IMR-90 (cell line): Measurements from ENCODE around the gene RALGPS1. TPM values are rescaled to one million over a fixed set of nuclear protein-coding genes. Genes with fewer than 3 reads are reported as not detected.

Source experiments
- ATAC-seq: fragments of 200-7000 bp; cut with Tn5 transposase; 2 replicates; pipeline ENCODE4 v1.9.1; 2020; ENCODE audit warnings: low read depth, mild to moderate bottlenecking, moderate library complexity
- BruUV-seq: library from RNA; stranded (reverse); fragments of 400-500 nt; replicated peaks from 2 replicates; lab custom pipeline; 2021; lab: Mats Ljungman, UMichigan
- CTCF ChIA-PET: fragments of 300-600 bp; formaldehyde crosslinking; extraction: SDS; loops from one replicate; lab custom pipeline; 2021; ENCODE audit warnings: antibody characterized with exemption; lab: Yijun Ruan, JAX
- POLR2A ChIA-PET: fragments of 300-600 bp; sonication (Branson Sonifier 250); formaldehyde crosslinking; loops from one replicate; lab custom pipeline; 2022; ENCODE audit warnings: antibody characterized with exemption; ENCODE audit not compliant: unreplicated experiment; lab: Charles Lee
- DNase-seq: peaks from one replicate; pipeline ENCODE4 v3.0.0; 2013
- H2AFZ ChIP-seq: replicated peaks from 2 replicates; pipeline ENCODE3; 2013; ENCODE audit warnings: low read length, mild to moderate bottlenecking; ENCODE audit not compliant: poor library complexity
- H2AK5ac ChIP-seq: 2 replicates; pipeline ENCODE4 v1.6.1; 2013; ENCODE audit warnings: low read depth, low read length, inconsistent platforms
- H2AK9ac ChIP-seq: replicated peaks from 2 replicates; pipeline ENCODE3; 2013; ENCODE audit warnings: mild to moderate bottlenecking, low read depth, low read length, moderate library complexity; ENCODE audit not compliant: poor library complexity
- H2BK120ac ChIP-seq: 2 replicates; pipeline ENCODE4 v1.6.1; 2013; ENCODE audit warnings: low read depth, low read length, inconsistent platforms
- H2BK15ac ChIP-seq: 3 replicates; pipeline ENCODE4 v1.6.1; 2013; ENCODE audit warnings: low read depth, low read length, inconsistent platforms
- H2BK20ac ChIP-seq: 2 replicates; pipeline ENCODE4 v1.6.1; 2013; ENCODE audit warnings: low read depth, mild to moderate bottlenecking, inconsistent platforms, low read length, moderate library complexity
- H2BK5ac ChIP-seq: 2 replicates; pipeline ENCODE4 v1.6.1; 2013; ENCODE audit warnings: mild to moderate bottlenecking, low read depth, low read length, inconsistent platforms; ENCODE audit not compliant: poor library complexity, severe bottlenecking
- H3K14ac ChIP-seq: replicated peaks from 2 replicates; pipeline ENCODE4 v1.6.1; 2013; ENCODE audit warnings: low read depth, low read length, inconsistent platforms
- H3K18ac ChIP-seq: 2 replicates; pipeline ENCODE4 v1.6.1; 2013; ENCODE audit warnings: low read depth, low read length, control low read depth
- H3K23ac ChIP-seq: 2 replicates; pipeline ENCODE4 v1.6.1; 2013; ENCODE audit warnings: low read depth, low read length, inconsistent platforms
- H3K27ac ChIP-seq: 2 replicates; pipeline ENCODE4 v1.5.1; 2013; ENCODE audit warnings: mild to moderate bottlenecking, control low read depth, low read length; ENCODE audit not compliant: insufficient read depth
- H3K27me3 ChIP-seq: 2 replicates; pipeline ENCODE4 v1.6.1; 2013; ENCODE audit warnings: low read length; ENCODE audit not compliant: control insufficient read depth, insufficient read depth
- H3K36me3 ChIP-seq: 2 replicates; pipeline ENCODE4 v1.6.1; 2013; ENCODE audit warnings: low read length, mixed read lengths; ENCODE audit not compliant: control insufficient read depth, insufficient read depth
- H3K4ac ChIP-seq: 2 replicates; pipeline ENCODE4 v1.6.1; 2013; ENCODE audit warnings: low read depth, low read length, inconsistent platforms
- H3K4me1 ChIP-seq: 2 replicates; pipeline ENCODE4 v1.6.1; 2013; ENCODE audit warnings: low read length, mixed read lengths; ENCODE audit not compliant: control insufficient read depth, insufficient read depth
- H3K4me2 ChIP-seq: 2 replicates; pipeline ENCODE4 v1.6.1; 2013; ENCODE audit warnings: low read depth, mild to moderate bottlenecking, control low read depth, low read length, moderate library complexity
- H3K4me3 ChIP-seq: 2 replicates; pipeline ENCODE4 v1.5.1; 2013; ENCODE audit warnings: low read depth, mild to moderate bottlenecking, control low read depth, low read length, moderate library complexity; ENCODE audit not compliant: insufficient read depth
- H3K56ac ChIP-seq: 2 replicates; pipeline ENCODE4 v1.6.1; 2013; ENCODE audit warnings: low read length, inconsistent platforms; ENCODE audit not compliant: insufficient read depth; ENCODE audit errors: extremely low read depth
- H3K79me1 ChIP-seq, 2 experiments: 2 replicates each; pipeline ENCODE4 v1.6.1; 2013; ENCODE audit warnings: low read length in 2 of 2, inconsistent platforms in 1 of 2, low read depth in 1 of 2
- H3K9ac ChIP-seq: 2 replicates; pipeline ENCODE4 v1.6.1; 2013; ENCODE audit warnings: low read depth, low read length, control low read depth
- H3K9me1 ChIP-seq: 2 replicates; pipeline ENCODE4 v1.6.1; 2013; ENCODE audit warnings: low read length, inconsistent platforms; ENCODE audit not compliant: insufficient read depth
- H3K9me3 ChIP-seq: 2 replicates; pipeline ENCODE4 v1.6.1; 2013; ENCODE audit warnings: low read length; ENCODE audit not compliant: control insufficient read depth, insufficient read depth
- H4K20me1 ChIP-seq: 2 replicates; pipeline ENCODE4 v1.6.1; 2013; ENCODE audit warnings: low read length, inconsistent platforms; ENCODE audit not compliant: insufficient read depth
- H4K5ac ChIP-seq: 2 replicates; pipeline ENCODE4 v1.6.1; 2013; ENCODE audit warnings: mild to moderate bottlenecking, low read depth, low read length, control low read depth
- H4K8ac ChIP-seq, 2 experiments: 2 replicates each; pipeline ENCODE4 v1.6.1; 2013; ENCODE audit warnings: low read depth in 2 of 2, low read length in 2 of 2, control low read depth in 1 of 2, inconsistent platforms in 1 of 2
- H4K91ac ChIP-seq: 2 replicates; pipeline ENCODE4 v1.6.1; 2013; ENCODE audit warnings: low read depth, low read length, inconsistent platforms; ENCODE audit not compliant: insufficient read depth
- BHLHE40 ChIP-seq: fragments of 150-350 bp; IDR thresholded peaks from 2 replicates; pipeline ENCODE4 v1.6.1; 2016; ENCODE audit warnings: mild to moderate bottlenecking, low read depth, low read length
- CEBPB ChIP-seq: IDR thresholded peaks from 2 replicates; pipeline ENCODE4 v1.6.1; 2012; ENCODE audit warnings: low read depth, low read length, improper control_type of control experiment
- WGBS, 2 experiments: methylation state at CpG; one replicate each; pipeline versions ENCODE4 v1.1.5 to v1.1.7; 2013; ENCODE audit warnings: missing lambda C conversion rate in 2 of 2; ENCODE audit not compliant: insufficient read length in 1 of 2; ENCODE audit errors: extremely low coverage in 2 of 2; 5-methylcytosine and 5-hydroxymethylcytosine counted together
- dilution Hi-C: fragments of 300-500 bp; cut with HindIII; formaldehyde crosslinking; loops from one replicate; pipeline ENCODE4 v1.14.3; 2018; ENCODE audit warnings: low sequenced_read_pairs; ENCODE audit not compliant: unreplicated experiment
- in situ Hi-C: fragments of 300-500 bp; cut with MboI; formaldehyde crosslinking; loops from 3 replicates; pipeline ENCODE4 v1.14.3; 2019; ENCODE audit warnings: low sequenced_read_pairs, inconsistent platforms, mixed read lengths
- intact Hi-C: fragments of 100-400 bp; cut with micrococcal nuclease; formaldehyde crosslinking; loops from 2 replicates; pipeline ENCODE4 v1.10.0; 2022
- polyA plus RNA-seq, 3 experiments: library from polyadenylated mRNA; depleted of rRNA; stranded (reverse); fragments of >200 nt; gene quantifications; 2 replicates each; pipeline ENCODE4 v1.2.3, GENCODE V29; 2012; ENCODE audit warnings: low replicate concordance in 1 of 3
- total RNA-seq: library from RNA; depleted of rRNA; stranded (reverse); fragments of >200 nt; gene quantifications from 2 replicates; pipeline ENCODE4 v1.2.3, GENCODE V29; 2012

The RALGPS1 gene
- total and polyA plus RNA-seq, 2 of the 4 experiments (the other 2 are of a cell fraction) = 0.90 to 2.8 TPM

GRCh38 chr9:127138444-127138843 lies 223.9 kb downstream of the RALGPS1 start:
- no peaks in the 10 kb centered on the region for H3K9me3 ChIP-seq
- H2BK5ac ChIP-seq = no peak overlapping the region
- H2BK120ac ChIP-seq = no peak overlapping the region
- H4K8ac ChIP-seq = no peak overlapping the region
- peaks cover 8% of the 10 kb centered on the region for H3K9me1 ChIP-seq
- H3K4me1 ChIP-seq = peaks cover 12% of the 10 kb centered on the region
- H3K18ac ChIP-seq = no peak overlapping the region
- 0 out of 2 replicates have a peak overlapping the region, but pooled peaks have one; percentile 28 for H2AK5ac ChIP-seq
- BruUV-seq = no TSS peak
- no peaks in the 10 kb centered on the region for H3K36me3 ChIP-seq
- H2AK9ac ChIP-seq = no peak overlapping the region
- no peak overlapping the region for H3K4me2 ChIP-seq
- peaks cover 0 to 4% of the 10 kb centered on the region in 2 experiments; a peak in 1 of 4 replicates for H3K79me1 ChIP-seq
- no peak overlapping the region for H3K14ac ChIP-seq
- no peak overlapping the region for H2AFZ ChIP-seq
- no peak overlapping the region for H4K91ac ChIP-seq
- in situ Hi-C loops (no loop called here), dilution Hi-C loops (no loop called here), intact Hi-C loops (no loop called here)
- H3K4ac ChIP-seq = no peak overlapping the region
- POLR2A ChIA-PET = no interaction called here
- H3K9ac ChIP-seq = no peak overlapping the region
- ATAC-seq = no peak
- peaks cover 4% of the 10 kb centered on the region; the same call in 1 of the 2 replicates for H3K27me3 ChIP-seq
- no peak for TF ChIP-seq CEBPB
- TF ChIP-seq BHLHE40 = no peak
- no peaks in the 10 kb centered on the region; the same call in 1 of the 2 replicates for H4K20me1 ChIP-seq
- no peak for DNase-seq
- H3K56ac ChIP-seq = no peak overlapping the region
- H3K27ac ChIP-seq = no peak overlapping the region
- WGBS, 2 experiments = no CpG with 5 or more reads among the region's 4 CpGs
- H3K23ac ChIP-seq = no peak overlapping the region
- H2BK15ac ChIP-seq = no peak overlapping the region
- no peak overlapping the region for H3K4me3 ChIP-seq
- no peak overlapping the region for H4K5ac ChIP-seq
- CTCF ChIA-PET = no interaction called here
- H2BK20ac ChIP-seq = no peak overlapping the region; the same call in 1 of the 2 replicates
